H9 (cell line): ENCODE measurements around the gene TREML4. TPM values are rescaled to one million over a fixed set of nuclear protein-coding genes. Genes with fewer than 3 reads are reported as not detected.

Experiments
- DNase-seq: peaks from one replicate; pipeline ENCODE4 v3.0.0-alpha.2; 2017
- H2AFZ ChIP-seq: one replicate; pipeline ENCODE4 v1.6.1; 2013; ENCODE audit warnings: mild to moderate bottlenecking, low read length, control low read depth, moderate library complexity
- H2AK5ac ChIP-seq: 2 replicates; pipeline ENCODE4 v1.6.1; 2013; ENCODE audit warnings: low read length, control low read depth, mixed read lengths; ENCODE audit not compliant: insufficient read length
- H2BK120ac ChIP-seq: one replicate; pipeline ENCODE4 v1.6.1; 2013; ENCODE audit warnings: low read depth, mild to moderate bottlenecking, low read length, control low read depth, inconsistent platforms; ENCODE audit not compliant: poor library complexity, severe bottlenecking
- H2BK12ac ChIP-seq: 2 replicates; pipeline ENCODE4 v1.6.1; 2013; ENCODE audit warnings: low read length, control low read depth, mixed read lengths, low read depth; ENCODE audit not compliant: insufficient read length
- H2BK15ac ChIP-seq: 2 replicates; pipeline ENCODE4 v1.6.1; 2013; ENCODE audit warnings: low read depth, low read length, control low read depth
- H2BK20ac ChIP-seq: one replicate; pipeline ENCODE4 v1.6.1; 2013; ENCODE audit warnings: low read depth, mild to moderate bottlenecking, low read length, control low read depth, inconsistent platforms; ENCODE audit not compliant: poor library complexity, severe bottlenecking
- H2BK5ac ChIP-seq: 2 replicates; pipeline ENCODE4 v1.6.1; 2013; ENCODE audit warnings: low read length, control low read depth, mixed read lengths; ENCODE audit not compliant: insufficient read length
- H3K14ac ChIP-seq: 2 replicates; pipeline ENCODE4 v1.6.1; 2013; ENCODE audit warnings: low read length, control low read depth; ENCODE audit not compliant: insufficient read depth
- H3K18ac ChIP-seq: 2 replicates; pipeline ENCODE4 v1.6.1; 2013; ENCODE audit warnings: low read depth, mild to moderate bottlenecking, mixed read lengths, low read length, control low read depth; ENCODE audit not compliant: insufficient read length
- H3K23ac ChIP-seq: 2 replicates; pipeline ENCODE4 v1.6.1; 2013; ENCODE audit warnings: low read length, control low read depth, mixed read lengths, low read depth; ENCODE audit not compliant: insufficient read length
- H3K23me2 ChIP-seq: 2 replicates; pipeline ENCODE4 v1.6.1; 2013; ENCODE audit warnings: low read depth, mild to moderate bottlenecking, mixed read lengths, low read length, control low read depth; ENCODE audit not compliant: insufficient read length, poor library complexity, severe bottlenecking
- H3K27ac ChIP-seq: 2 replicates; pipeline ENCODE4 v1.5.1; 2013; ENCODE audit warnings: low read length, control low read depth, mixed read lengths, low read depth; ENCODE audit not compliant: insufficient read length
- H3K27me3 ChIP-seq: 2 replicates; pipeline ENCODE4 v1.6.1; 2013; ENCODE audit warnings: low read length, control low read depth, inconsistent platforms; ENCODE audit not compliant: insufficient read depth
- H3K4ac ChIP-seq: 2 replicates; pipeline ENCODE4 v1.6.1; 2013; ENCODE audit warnings: low read depth, mild to moderate bottlenecking, control low read depth, inconsistent platforms, low read length, moderate library complexity
- H3K4me1 ChIP-seq: 2 replicates; pipeline ENCODE4 v1.6.1; 2013; ENCODE audit warnings: low read length, control low read depth, inconsistent platforms; ENCODE audit not compliant: insufficient read depth
- H3K4me2 ChIP-seq: 2 replicates; pipeline ENCODE4 v1.6.1; 2013; ENCODE audit warnings: low read length, control low read depth, mixed read lengths; ENCODE audit not compliant: insufficient read length, insufficient read depth
- H3K56ac ChIP-seq: 2 replicates; pipeline ENCODE4 v1.6.1; 2013; ENCODE audit warnings: low read depth, mild to moderate bottlenecking, mixed read lengths, low read length, control low read depth; ENCODE audit not compliant: insufficient read length
- H3K79me1 ChIP-seq: 2 replicates; pipeline ENCODE4 v1.6.1; 2013; ENCODE audit warnings: low read depth, mild to moderate bottlenecking, moderate library complexity, low read length, control low read depth, inconsistent platforms; ENCODE audit not compliant: insufficient read depth, poor library complexity, severe bottlenecking
- H3K79me2 ChIP-seq: 2 replicates; pipeline ENCODE4 v1.6.1; 2013; ENCODE audit warnings: low read length, control low read depth, inconsistent platforms; ENCODE audit not compliant: insufficient read depth
- H3K9ac ChIP-seq: 2 replicates; pipeline ENCODE4 v1.6.1; 2013; ENCODE audit warnings: low read length, control low read depth, mixed read lengths; ENCODE audit not compliant: insufficient read length; ENCODE audit errors: extremely low read depth
- H3K9me3 ChIP-seq: one replicate; pipeline ENCODE4 v1.6.1; 2013; ENCODE audit warnings: low read depth, low read length, inconsistent platforms; ENCODE audit not compliant: control insufficient read depth
- H3T11ph ChIP-seq: one replicate; pipeline ENCODE4 v1.6.1; 2013; ENCODE audit warnings: mild to moderate bottlenecking, low read length, control low read depth, inconsistent platforms
- H4K20me1 ChIP-seq: one replicate; pipeline ENCODE4 v1.6.1; 2013; ENCODE audit not compliant: control insufficient read depth, insufficient read length, insufficient read depth
- H4K5ac ChIP-seq: 2 replicates; pipeline ENCODE4 v1.6.1; 2013; ENCODE audit warnings: low read depth, mild to moderate bottlenecking, mixed read lengths, low read length, control low read depth; ENCODE audit not compliant: insufficient read length
- H4K8ac ChIP-seq: replicated peaks from 2 replicates; pipeline ENCODE4 v1.6.1; 2013; ENCODE audit warnings: low read length, control low read depth, mixed read lengths, low read depth; ENCODE audit not compliant: insufficient read length
- H4K91ac ChIP-seq: 2 replicates; pipeline ENCODE4 v1.6.1; 2013; ENCODE audit warnings: low read depth, mild to moderate bottlenecking, moderate library complexity, mixed read lengths, low read length, control low read depth; ENCODE audit not compliant: insufficient read length
- H3K27ac Mint-ChIP-seq, 3 experiments: 2 replicates in 2 of 3; 3 replicates in 1 of 3; pipeline ENCODE4 v1.8.0; 2020 to 2021; ENCODE audit warnings: mixed read lengths in 3 of 3, mild to moderate bottlenecking in 1 of 3, moderate library complexity in 1 of 3
- H3K27me3 Mint-ChIP-seq: 2 replicates; pipeline ENCODE4 v1.8.0; 2021; ENCODE audit warnings: low read depth, mild to moderate bottlenecking, moderate library complexity, mixed read lengths
- H3K36me3 Mint-ChIP-seq, 3 experiments: 2 replicates in 2 of 3; 3 replicates in 1 of 3; pipeline ENCODE4 v1.8.0; 2020 to 2021; ENCODE audit warnings: low read depth in 3 of 3, mixed read lengths in 3 of 3; ENCODE audit not compliant: insufficient read depth in 1 of 3
- H3K4me1 Mint-ChIP-seq, 2 experiments: 2 replicates each; pipeline ENCODE4 v1.8.0; 2020; ENCODE audit warnings: mixed read lengths in 2 of 2
- H3K4me3 Mint-ChIP-seq, 2 experiments: 2 replicates in 1 of 2; 3 replicates in 1 of 2; pipeline ENCODE4 v1.8.0; 2020 to 2021; ENCODE audit warnings: mild to moderate bottlenecking in 2 of 2, mixed read lengths in 2 of 2, moderate library complexity in 1 of 2
- H3K9me3 Mint-ChIP-seq, 2 experiments: 2 replicates in 1 of 2; 3 replicates in 1 of 2; pipeline ENCODE4 v1.8.0; 2020; ENCODE audit warnings: mild to moderate bottlenecking in 2 of 2, mixed read lengths in 2 of 2, moderate library complexity in 1 of 2
- WGBS: extraction: QIAGEN DNeasy Blood & Tissue Kit; methylation state at CpG from one replicate; pipeline ENCODE4 v1.1.7; 2013; ENCODE audit warnings: missing lambda C conversion rate, low lambda C conversion rate, mixed read lengths; ENCODE audit not compliant: insufficient read length; ENCODE audit errors: extremely low coverage; 5-methylcytosine and 5-hydroxymethylcytosine counted together
- total RNA-seq: library from RNA; stranded (reverse); gene quantifications from 2 replicates; pipeline ENCODE4 v1.2.1, GENCODE V29; 2021
- TF ChIP-seq, protein P1 (sequence below): fragments of 200-600 bp; sonication (generic); conservative IDR thresholded peaks from 3 replicates; pipeline ENCODE4 v1.8.0; 2021; ENCODE audit warnings: antibody characterized with exemption, mild to moderate bottlenecking

Gene TREML4
- total RNA-seq, 1 experiment from 2014 or later: not detected

DNA sequence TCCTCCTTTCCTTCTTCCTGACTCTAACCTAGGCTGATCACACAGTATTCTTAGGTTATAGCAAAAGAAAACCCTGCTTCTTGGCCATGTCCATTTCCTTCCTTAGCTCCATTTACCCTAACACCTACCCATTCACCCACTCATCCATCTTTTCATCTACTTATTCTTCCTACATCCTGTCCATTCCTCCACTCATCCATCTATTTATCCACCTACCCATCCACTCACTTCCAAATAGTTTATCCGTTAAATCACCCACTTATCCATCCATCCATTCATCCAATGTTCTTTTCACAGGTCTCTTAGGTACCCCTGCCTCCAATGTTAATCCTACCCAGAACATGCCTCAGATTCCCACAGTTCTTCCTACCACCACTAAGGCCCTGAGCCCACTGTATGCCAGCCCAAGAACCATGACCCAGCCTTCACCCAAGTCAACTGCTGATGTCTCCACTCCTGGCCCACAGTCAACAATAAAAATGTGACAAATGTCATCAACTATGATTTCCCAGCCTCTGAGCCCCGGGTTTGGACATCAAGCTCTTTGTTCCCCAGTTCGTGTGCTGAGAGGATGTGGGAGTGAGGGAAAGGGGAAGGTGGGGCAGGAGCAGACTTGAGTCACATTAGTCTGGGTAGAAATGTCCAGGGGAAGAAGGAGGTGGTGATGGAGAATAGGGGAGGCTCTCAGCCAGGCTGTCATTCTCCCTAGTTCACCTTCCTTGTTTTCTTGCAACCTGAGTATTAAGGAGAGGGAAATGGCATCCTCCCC, 24.4 kb downstream of the TREML4 start:
- Histone ChIP-seq H2BK120ac (no peak overlapping the region), H3K23me2 (no peaks in the 10 kb centered on the region), H2BK5ac (no peak overlapping the region), H3K79me2 (no peaks in the 10 kb centered on the region), H4K91ac (no peak overlapping the region), H4K20me1 (no peaks in the 10 kb centered on the region), H2AFZ (no peak overlapping the region), H3K18ac (no peak overlapping the region), H3K9ac (no peak overlapping the region), H2AK5ac (no peak overlapping the region), H3K4ac (no peak overlapping the region), H3K56ac (no peak overlapping the region), H3K79me1 (no peaks in the 10 kb centered on the region), H2BK12ac (no peak overlapping the region), H4K8ac (no peak overlapping the region), H2BK15ac (no peak overlapping the region), H3K4me2 (no peak overlapping the region), H3T11ph (no peak overlapping the region), H3K27ac (no peak overlapping the region), H3K23ac (no peak overlapping the region), H3K9me3 (no peaks in the 10 kb centered on the region), H3K4me1 (no peaks in the 10 kb centered on the region), H3K27me3 (no peaks in the 10 kb centered on the region), H4K5ac (no peak overlapping the region), H2BK20ac (no peak overlapping the region), H3K14ac (no peak overlapping the region)
- Mint-ChIP-seq H3K9me3 (no peaks in the 10 kb centered on the region; a peak in 1 of 5 replicates), H3K4me1 (no peaks in the 10 kb centered on the region), H3K27me3 (peaks cover 24% of the 10 kb centered on the region), H3K36me3 (no peaks in the 10 kb centered on the region), H3K27ac (no peak overlapping the region), H3K4me3 (no peak overlapping the region)
- WGBS: no CpG with 5 or more reads among the region's 3 CpGs
- TF ChIP-seq, protein P1, sequence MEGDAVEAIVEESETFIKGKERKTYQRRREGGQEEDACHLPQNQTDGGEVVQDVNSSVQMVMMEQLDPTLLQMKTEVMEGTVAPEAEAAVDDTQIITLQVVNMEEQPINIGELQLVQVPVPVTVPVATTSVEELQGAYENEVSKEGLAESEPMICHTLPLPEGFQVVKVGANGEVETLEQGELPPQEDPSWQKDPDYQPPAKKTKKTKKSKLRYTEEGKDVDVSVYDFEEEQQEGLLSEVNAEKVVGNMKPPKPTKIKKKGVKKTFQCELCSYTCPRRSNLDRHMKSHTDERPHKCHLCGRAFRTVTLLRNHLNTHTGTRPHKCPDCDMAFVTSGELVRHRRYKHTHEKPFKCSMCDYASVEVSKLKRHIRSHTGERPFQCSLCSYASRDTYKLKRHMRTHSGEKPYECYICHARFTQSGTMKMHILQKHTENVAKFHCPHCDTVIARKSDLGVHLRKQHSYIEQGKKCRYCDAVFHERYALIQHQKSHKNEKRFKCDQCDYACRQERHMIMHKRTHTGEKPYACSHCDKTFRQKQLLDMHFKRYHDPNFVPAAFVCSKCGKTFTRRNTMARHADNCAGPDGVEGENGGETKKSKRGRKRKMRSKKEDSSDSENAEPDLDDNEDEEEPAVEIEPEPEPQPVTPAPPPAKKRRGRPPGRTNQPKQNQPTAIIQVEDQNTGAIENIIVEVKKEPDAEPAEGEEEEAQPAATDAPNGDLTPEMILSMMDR: no peak
- DNase-seq: no peak
